T-cell (primary cell): ENCODE data around the gene CWC25. TPM values are rescaled to one million over a fixed set of nuclear protein-coding genes. Genes with fewer than 3 reads are reported as not detected.
"Not testable (repeated sequence)": the region's sequence is repeated elsewhere in the genome, so short reads cannot be mapped to it uniquely, and the experiment has no call there.

ENCODE experiments used
- ATAC-seq, 4 experiments: fragments of 200-7000 bp in 3 of 4; fragments of 150-1000 bp in 1 of 4; cut with Tn5 transposase; replicated peaks in 1 of 4; 1 replicate in 3 of 4; 2 replicates in 1 of 4; pipeline ENCODE4 v1.10.0; 2021; ENCODE audit warnings: moderate library complexity in 3 of 4, mild to moderate bottlenecking in 2 of 4, moderate number of reproducible peaks in 1 of 4
- CTCF ChIA-PET, 2 donors: fragments of 300-600 bp; sonication (Branson Sonifier 250); formaldehyde crosslinking; loops; one replicate each; lab custom pipeline; 2022; ENCODE audit warnings: antibody characterized with exemption in 2 of 2; lab: Charles Lee
- POLR2A ChIA-PET, 2 donors: fragments of 300-600 bp; sonication (Branson Sonifier 250); formaldehyde crosslinking; loops; one replicate each; lab custom pipeline; 2022; ENCODE audit warnings: antibody characterized with exemption in 2 of 2; lab: Charles Lee
- DNase-seq, 35 experiments: peaks; one replicate each; pipeline versions ENCODE4 v3.0.0 to v3.0.0-alpha.2; 2013 to 2023
- H3K27ac ChIP-seq: one replicate; pipeline ENCODE4 v1.5.1; 2013; ENCODE audit warnings: low read length
- H3K27me3 ChIP-seq, 2 experiments: replicated peaks in 1 of 2; 1 replicate in 1 of 2; 2 replicates in 1 of 2; pipeline versions ENCODE4 v1.6.1 to v1.7.0; 2013; ENCODE audit warnings: low read length in 1 of 2, mixed read lengths in 1 of 2; ENCODE audit not compliant: control insufficient read depth in 2 of 2, insufficient read depth in 2 of 2; ENCODE audit errors: extremely low read depth in 1 of 2
- H3K36me3 ChIP-seq, 2 donors: 1 replicate in 1 of 2; 2 replicates in 1 of 2; pipeline versions ENCODE4 v1.6.1 to v1.7.0; 2013; ENCODE audit warnings: low read length in 1 of 2; ENCODE audit not compliant: control insufficient read depth in 2 of 2, insufficient read depth in 1 of 2; ENCODE audit errors: extremely low read depth in 1 of 2
- H3K4me1 ChIP-seq, 2 experiments: 1 replicate in 1 of 2; 2 replicates in 1 of 2; pipeline versions ENCODE4 v1.6.1 to v1.7.0; 2013; ENCODE audit warnings: low read length in 2 of 2, mixed read lengths in 1 of 2; ENCODE audit not compliant: insufficient read depth in 2 of 2, control insufficient read depth in 1 of 2; ENCODE audit errors: extremely low read depth in 1 of 2
- H3K4me3 ChIP-seq, 2 donors: 1 replicate in 1 of 2; 2 replicates in 1 of 2; pipeline versions ENCODE4 v1.5.1 to v1.7.0; 2013; ENCODE audit warnings: mild to moderate bottlenecking in 2 of 2, low read length in 1 of 2, moderate library complexity in 1 of 2; ENCODE audit not compliant: control insufficient read depth in 1 of 2; ENCODE audit errors: extremely low read depth in 1 of 2
- H3K9me3 ChIP-seq: 2 replicates; pipeline ENCODE4 v1.7.0; 2013
- H3K27ac Mint-ChIP-seq, 2 donors: one replicate each; pipeline ENCODE4 v1.8.0; 2020 to 2021; ENCODE audit warnings: mild to moderate bottlenecking in 2 of 2, mixed read lengths in 2 of 2
- H3K27me3 Mint-ChIP-seq, 2 donors: one replicate each; pipeline ENCODE4 v1.8.0; 2021 to 2022; ENCODE audit warnings: mixed read lengths in 2 of 2
- H3K36me3 Mint-ChIP-seq: one replicate; pipeline ENCODE4 v1.8.0; 2021; ENCODE audit warnings: mixed read lengths
- H3K4me1 Mint-ChIP-seq, 3 donors: one replicate each; pipeline ENCODE4 v1.8.0; 2020 to 2022; ENCODE audit warnings: mixed read lengths in 3 of 3, mild to moderate bottlenecking in 1 of 3
- H3K4me3 Mint-ChIP-seq, 3 donors: one replicate each; pipeline ENCODE4 v1.8.0; 2020 to 2022; ENCODE audit warnings: mild to moderate bottlenecking in 3 of 3, mixed read lengths in 3 of 3, moderate library complexity in 3 of 3
- H3K9me3 Mint-ChIP-seq, 3 donors: one replicate each; pipeline ENCODE4 v1.8.0; 2020 to 2022; ENCODE audit warnings: mixed read lengths in 3 of 3
- WGBS: methylation state at CpG from one replicate; pipeline ENCODE4 v1.1.5; 2013; ENCODE audit warnings: missing lambda C conversion rate; ENCODE audit not compliant: insufficient coverage; 5-methylcytosine and 5-hydroxymethylcytosine counted together
- total RNA-seq, 35 experiments: library from RNA in 6 of 35; stranded (reverse) in 6 of 35; fragments of 120-200 nt in 1 of 35; gene quantifications; one replicate each; pipeline versions ENCODE4 v1.2.1 to v1.2.4 and lab custom pipeline; 2013 to 2026

Gene CWC25
- total RNA-seq, 5 donors from 2014 or later (not counting 1 experiment from before 2014, with no cell fraction given) = 31.5 to 45.8 (median 44.3) TPM

DNA sequence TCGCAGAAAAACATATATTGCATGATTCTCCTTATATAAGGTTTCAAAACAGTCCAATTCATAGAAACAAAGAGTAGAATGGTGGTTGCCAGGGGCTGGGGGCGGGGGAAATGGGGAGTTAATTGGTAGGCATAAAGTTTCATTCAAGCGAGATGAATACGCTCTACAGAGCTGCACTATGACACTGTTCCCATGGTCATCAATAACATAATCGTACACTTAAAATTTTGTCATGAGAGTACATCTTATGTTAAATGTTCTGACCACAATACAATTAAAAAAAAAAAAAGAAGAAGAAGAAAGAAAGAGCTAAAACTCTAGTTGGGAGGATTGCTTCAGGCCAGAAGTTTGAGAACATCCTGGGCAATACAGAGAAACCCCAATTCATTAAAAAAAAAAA lies 30.9 kb downstream of the CWC25 start:
- Histone ChIP-seq H3K27me3 (no peaks in the 10 kb centered on the region), H3K4me1 (peaks cover 17 to 22% of the 10 kb centered on the region in 2 experiments), H3K36me3 (peaks cover 0 to 16% of the 10 kb centered on the region in 2 donors), H3K4me3 (no peak overlapping the region), H3K9me3 (no peaks in the 10 kb centered on the region), H3K27ac (no peak overlapping the region)
- Mint-ChIP-seq H3K4me3 (no peak overlapping the region), H3K36me3 (peaks cover 14% of the 10 kb centered on the region), H3K27me3 (no peaks in the 10 kb centered on the region), H3K9me3 (no peaks in the 10 kb centered on the region), H3K27ac (no peak overlapping the region), H3K4me1 (peaks cover 60% of the 10 kb centered on the region in 3 donors)
- no peak for DNase-seq
- ChIA-PET POLR2A (interaction anchor here (0.6 to 0.7 kb wide), 6 partner anchors 9 to 406 kb away, joined by 3 to 7 read pairs (median 4); partner anchors contain the start of gene RPL19 (in 1 of the 2)), CTCF (interaction anchor here (0.6 to 0.7 kb wide), 4 partner anchors 18 to 241 kb away, joined by 3 to 4 read pairs (median 3); no protein-coding TSS in a partner anchor)
- ATAC-seq = no peak
- WGBS = no CpG with 5 or more reads among the region's 5 CpGs

DNA sequence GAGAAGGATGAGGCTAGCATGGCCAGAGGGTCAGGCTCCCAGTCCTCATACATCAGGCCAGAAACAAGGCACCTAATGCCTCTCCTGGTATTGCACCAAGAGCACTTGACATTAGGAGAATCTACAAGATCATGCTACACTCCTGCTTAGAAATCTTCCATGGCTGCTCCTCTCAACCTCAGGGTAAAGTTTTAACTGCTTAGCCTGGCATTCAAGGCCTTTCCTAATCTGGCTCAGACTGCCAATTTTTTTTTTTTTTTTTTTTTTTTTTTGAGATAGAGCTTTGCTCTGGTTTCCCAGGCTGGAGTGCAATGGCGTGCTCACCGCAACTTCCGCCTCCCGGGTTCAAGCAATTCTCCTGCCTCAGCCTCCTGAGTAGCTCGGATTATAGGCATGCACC lies 34.0 kb downstream of the CWC25 start:
- no peak overlapping the region for H3K4me3 Mint-ChIP-seq

DNA sequence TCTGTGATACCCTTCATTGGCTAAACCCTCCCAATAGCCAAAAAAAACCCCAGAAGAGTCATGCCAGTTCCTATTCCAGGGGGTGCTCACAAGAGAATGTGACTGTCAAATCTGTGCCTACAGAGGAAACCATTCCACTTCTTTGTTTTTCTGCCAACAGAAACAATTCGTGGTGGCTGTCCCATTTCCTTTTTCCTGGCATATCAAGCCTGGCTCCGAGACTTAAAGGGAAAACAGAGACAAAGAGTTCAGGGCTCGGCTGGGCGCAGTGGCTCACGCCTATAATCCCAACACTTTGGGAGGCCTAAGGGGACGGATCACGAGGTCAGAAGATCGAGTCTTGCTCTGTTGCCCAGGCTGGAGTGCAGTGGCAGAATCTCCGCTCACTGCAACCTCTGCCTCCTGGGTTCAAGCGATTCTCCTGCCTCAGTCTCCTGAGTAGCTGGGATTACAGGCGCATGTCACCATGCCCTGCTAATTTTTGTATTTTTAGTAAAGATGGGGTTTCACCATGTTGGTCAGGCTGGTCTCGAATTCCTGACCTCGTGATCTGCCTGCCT lies 34.9 kb downstream of the CWC25 start:
- Mint-ChIP-seq H3K4me1 (peaks cover 28 to 31% (median 31%) of the 10 kb centered on the region in 3 donors), H3K36me3 (peaks cover 24% of the 10 kb centered on the region)
- H3K4me1 ChIP-seq, POLR2A ChIA-PET, DNase-seq, H3K27me3 ChIP-seq, H3K27ac Mint-ChIP-seq, H3K27me3 Mint-ChIP-seq, H3K9me3 ChIP-seq, ATAC-seq, H3K4me3 ChIP-seq, H3K4me3 Mint-ChIP-seq, CTCF ChIA-PET, H3K27ac ChIP-seq, H3K9me3 Mint-ChIP-seq: not testable (repeated sequence)
- 93% methylated on average over 11 of the region's 13 CpGs for WGBS
- H3K36me3 ChIP-seq = peaks cover 5 to 32% of the 10 kb centered on the region in 2 donors

More for the DNA sequence above, 34.0 kb downstream of the CWC25 start:
- H3K36me3 ChIP-seq = peaks cover 5 to 25% of the 10 kb centered on the region in 2 donors
- Mint-ChIP-seq H3K36me3 (peaks cover 15% of the 10 kb centered on the region), H3K4me1 (peaks cover 37 to 40% (median 39%) of the 10 kb centered on the region in 3 donors), H3K27ac (no peak overlapping the region), H3K27me3 (no peaks in the 10 kb centered on the region), H3K9me3 (no peaks in the 10 kb centered on the region)
- WGBS = no CpG with 5 or more reads among the region's 5 CpGs
- no peak overlapping the region for H3K27ac ChIP-seq
- peaks cover 0 to 4% of the 10 kb centered on the region in 2 experiments for H3K4me1 ChIP-seq
- DNase-seq (no peak), ATAC-seq (no peak)
- no peak overlapping the region for H3K4me3 ChIP-seq
- CTCF ChIA-PET = interaction anchor here in 1 of 2 donors (0.6 kb wide), 1 partner anchor 77 kb away, joined by 6 read pairs; no protein-coding TSS in a partner anchor
- no peaks in the 10 kb centered on the region for H3K27me3 ChIP-seq
- H3K9me3 ChIP-seq = no peaks in the 10 kb centered on the region
- POLR2A ChIA-PET = interaction anchor here in 1 of 2 donors (0.6 kb wide), 1 partner anchor 29 kb away, joined by 7 read pairs; no protein-coding TSS in a partner anchor

DNA sequence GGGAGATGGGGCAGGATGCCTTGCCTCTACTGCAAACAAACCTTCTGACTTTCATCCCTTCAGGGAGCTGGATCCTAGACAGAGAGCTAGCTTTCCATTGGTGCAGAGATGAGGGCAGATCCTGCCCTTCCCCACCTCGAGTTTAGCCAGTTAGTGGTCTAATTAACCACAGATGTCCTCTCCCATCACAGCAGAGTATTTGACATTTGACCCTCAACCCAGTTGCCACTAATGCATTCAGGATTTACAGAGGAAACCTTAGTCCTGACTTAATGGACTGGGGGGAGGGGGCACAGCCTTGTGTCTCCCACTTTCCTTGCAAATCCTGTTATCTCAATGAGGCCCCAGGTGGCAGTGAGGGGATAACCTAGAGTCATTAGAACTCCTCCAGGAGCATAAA lies 35.9 kb downstream of the CWC25 start:
- ChIA-PET CTCF (interaction anchor here in 1 of 2 donors (0.6 kb wide), 1 partner anchor 386 kb away, joined by 3 read pairs; no protein-coding TSS in a partner anchor), POLR2A (interaction anchor here in 1 of 2 donors (0.7 kb wide), 1 partner anchor 19 kb away, joined by 4 read pairs; no protein-coding TSS in a partner anchor)
- no peaks in the 10 kb centered on the region for H3K9me3 ChIP-seq
- ATAC-seq (no peak), DNase-seq (no peak)
- Mint-ChIP-seq H3K27ac (peak overlapping the region in 1 of 2 donors; percentile 11), H3K27me3 (no peaks in the 10 kb centered on the region), H3K4me3 (no peak overlapping the region), H3K4me1 (peaks cover 20 to 28% (median 22%) of the 10 kb centered on the region in 3 donors), H3K9me3 (no peaks in the 10 kb centered on the region), H3K36me3 (peaks cover 29% of the 10 kb centered on the region)
- H3K27me3 ChIP-seq = no peaks in the 10 kb centered on the region
- peaks cover 9 to 42% of the 10 kb centered on the region in 2 donors for H3K36me3 ChIP-seq
- H3K4me1 ChIP-seq = no peaks in the 10 kb centered on the region
- WGBS = no CpG with 5 or more reads among the region's 1 CpG
- H3K27ac ChIP-seq = no peak overlapping the region
- H3K4me3 ChIP-seq = no peak overlapping the region

DNA sequence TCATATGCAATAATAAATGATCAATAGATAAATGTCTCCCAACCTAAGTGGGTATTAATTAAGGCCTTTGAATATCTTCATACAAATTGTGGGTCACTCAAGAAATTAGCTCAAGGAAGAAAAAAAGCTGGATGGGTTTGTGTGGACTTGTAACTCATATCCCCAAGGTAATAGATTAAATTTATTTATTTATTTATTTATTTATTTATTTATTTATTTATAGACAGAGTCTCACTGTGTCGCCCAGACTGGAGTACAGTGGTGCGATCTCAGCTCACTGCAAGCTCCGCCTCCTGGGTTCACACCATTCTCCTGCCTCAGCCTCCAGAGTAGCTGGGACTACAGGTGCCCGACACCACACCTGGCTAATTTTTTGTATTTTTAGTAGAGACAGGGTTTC lies 37.1 kb downstream of the CWC25 start:
- H3K4me3 ChIP-seq, H3K4me3 Mint-ChIP-seq, H3K4me1 ChIP-seq, H3K27me3 Mint-ChIP-seq, H3K9me3 ChIP-seq, H3K27ac ChIP-seq, ATAC-seq, H3K27me3 ChIP-seq, CTCF ChIA-PET, H3K27ac Mint-ChIP-seq, DNase-seq, H3K9me3 Mint-ChIP-seq, POLR2A ChIA-PET: not testable (repeated sequence)
- peaks cover 9 to 46% of the 10 kb centered on the region in 2 donors for H3K36me3 ChIP-seq
- H3K36me3 Mint-ChIP-seq = peaks cover 30% of the 10 kb centered on the region
- H3K4me1 Mint-ChIP-seq = peaks cover 15 to 23% (median 16%) of the 10 kb centered on the region in 3 donors
- WGBS = no CpG with 5 or more reads among the region's 4 CpGs

DNA sequence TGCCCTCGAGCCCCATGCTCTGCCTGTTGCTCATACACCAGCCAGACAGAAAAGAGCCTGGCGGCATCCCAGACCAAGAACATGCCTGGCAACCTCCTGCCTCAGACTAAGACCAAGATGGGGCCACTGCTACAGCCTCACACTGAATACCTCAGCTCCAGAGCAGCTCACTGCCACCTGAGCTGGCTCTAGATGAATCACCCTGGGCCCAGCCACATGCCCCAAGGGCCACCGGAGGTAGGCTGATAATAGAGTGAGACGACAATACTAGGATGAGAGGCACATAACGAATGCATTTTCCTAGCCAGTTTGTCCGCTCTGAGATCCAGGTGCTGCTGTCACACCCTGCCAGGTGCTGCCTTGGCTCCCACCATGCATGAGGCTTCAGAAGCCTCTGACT lies 38.7 kb downstream of the CWC25 start:
- Mint-ChIP-seq H3K27me3 (no peaks in the 10 kb centered on the region), H3K9me3 (no peaks in the 10 kb centered on the region), H3K36me3 (peaks cover 24% of the 10 kb centered on the region), H3K4me3 (no peak overlapping the region), H3K27ac (no peak overlapping the region), H3K4me1 (peaks cover 10 to 17% (median 15%) of the 10 kb centered on the region in 3 donors)
- Histone ChIP-seq H3K4me1 (no peaks in the 10 kb centered on the region), H3K4me3 (no peak overlapping the region), H3K36me3 (peaks cover 9 to 60% of the 10 kb centered on the region in 2 donors), H3K9me3 (no peaks in the 10 kb centered on the region), H3K27ac (no peak overlapping the region), H3K27me3 (no peaks in the 10 kb centered on the region)
- WGBS = 89% methylated on average over 6 of the region's 6 CpGs
- CTCF ChIA-PET = no interaction called here
- no peak for DNase-seq
- ATAC-seq = no peak
- POLR2A ChIA-PET = no interaction called here
